ENCODE measurements around the gene PRKG1. TPM values are rescaled to one million over a fixed set of nuclear protein-coding genes. Genes with fewer than 3 reads are reported as not detected.
A peak's percentile ranks its signal among the peaks of the same experiment; 100 is the strongest.

Gene PRKG1
- total and polyA plus RNA-seq, 2 of the 4 experiments (the other 2 are of a cell fraction) = 3.5 to 18.3 TPM

GRCh38 chr10:51072210-51072609 is 2.1 kb upstream of the PRKG1 start (continued):
- TF ChIP-seq RAD21 (IDR thresholded peaks at IDR 0.05; ENCODE audit: low read length) (no peak), USF2 (IDR thresholded peaks at IDR 0.05; ENCODE audit: low read depth, low read length) (no peak), CHD1 (IDR thresholded peaks at IDR 0.05; ENCODE audit: low read depth, low read length) (no peak)

GRCh38 chr10:51072921-51073434 is 1.3 kb upstream of the PRKG1 start:
- in situ Hi-C loops (cut with MboI; ENCODE audit: low sequenced_read_pairs) = loop anchor here (5.0 kb wide), 1 partner anchor 349 kb away; no protein-coding TSS in a partner anchor
- Histone ChIP-seq H2AFZ (replicated peaks; ENCODE audit: low read length, poor library complexity) (no peak overlapping the region), H3K27ac (ENCODE audit: insufficient read depth, low read length) (no peak overlapping the region), H4K20me1 (ENCODE audit: insufficient read depth, low read length) (peaks cover 9% of the 10 kb centered on the region; the same call in 1 of the 2 replicates), H3K9ac (ENCODE audit: low read depth, low read length) (no peak overlapping the region), H2BK20ac (ENCODE audit: low read depth, low read length) (no peak overlapping the region), H3K4me1 (ENCODE audit: control insufficient read depth, insufficient read depth, low read length) (peaks cover 6% of the 10 kb centered on the region; the same call in 1 of the 2 replicates), H3K9me1 (ENCODE audit: insufficient read depth, low read length) (peaks cover 4% of the 10 kb centered on the region), H2AK5ac (ENCODE audit: low read depth, low read length) (peak overlapping the region; percentile 7; the same call in 1 of the 2 replicates), H3K9me3 (ENCODE audit: control insufficient read depth, insufficient read depth, low read length) (no peaks in the 10 kb centered on the region), H2BK120ac (ENCODE audit: low read depth, low read length) (no peak overlapping the region), H2BK5ac (ENCODE audit: low read depth, low read length, poor library complexity, severe bottlenecking) (no peak overlapping the region), H4K5ac (ENCODE audit: low read depth, low read length) (no peak overlapping the region), H3K14ac (replicated peaks; ENCODE audit: low read depth, low read length) (peak overlapping the region; percentile 80; the same call in 1 of the 2 replicates), H4K91ac (ENCODE audit: insufficient read depth, low read depth, low read length) (no peak overlapping the region; the same call in 1 of the 2 replicates), H3K4me3 (ENCODE audit: insufficient read depth, low read depth, low read length) (no peak overlapping the region), H3K56ac (ENCODE audit: extremely low read depth, insufficient read depth, low read length) (no peak overlapping the region), H3K4ac (ENCODE audit: low read depth, low read length) (no peak overlapping the region), H2AK9ac (replicated peaks; ENCODE audit: low read depth, low read length, poor library complexity) (no peak overlapping the region), H2BK15ac (ENCODE audit: low read depth, low read length) (no peak overlapping the region), H3K4me2 (ENCODE audit: low read depth, low read length) (peak overlapping the region; percentile 2; the same call in 1 of the 2 replicates), H3K23ac (ENCODE audit: low read depth, low read length) (peak overlapping the region; percentile 89; the same call in 1 of the 2 replicates), H3K36me3 (ENCODE audit: control insufficient read depth, insufficient read depth, low read length) (no peaks in the 10 kb centered on the region), H3K27me3 (ENCODE audit: control insufficient read depth, insufficient read depth, low read length) (no peaks in the 10 kb centered on the region), H4K8ac (ENCODE audit: low read depth in 2 of 2, low read length in 2 of 2) (no peak overlapping the region; a peak in 1 of 4 replicates), H3K79me1 (ENCODE audit: low read depth in 1 of 2, low read length in 2 of 2) (peaks cover 21 to 31% of the 10 kb centered on the region in 2 experiments; a peak in 3 of 4 replicates), H3K18ac (ENCODE audit: low read depth, low read length) (no peak overlapping the region)
- POLR2A ChIA-PET (ENCODE audit: unreplicated experiment) = no interaction called here
- BruUV-seq (replicated peaks) = no TSS peak
- TF ChIP-seq FOS (IDR thresholded peaks at IDR 0.05; ENCODE audit: low read depth, low read length) (no peak), RFX5 (IDR thresholded peaks at IDR 0.05; ENCODE audit: low read depth, low read length) (no peak), CEBPB (IDR thresholded peaks at IDR 0.05; ENCODE audit: low read depth, low read length) (no peak), MXI1 (IDR thresholded peaks at IDR 0.05; ENCODE audit: borderline replicate concordance, low read depth, low read length) (no peak), RAD21 (IDR thresholded peaks at IDR 0.05; ENCODE audit: low read length) (no peak), RCOR1 (IDR thresholded peaks at IDR 0.05; ENCODE audit: insufficient replicate concordance, low read length) (no peak), USF2 (IDR thresholded peaks at IDR 0.05; ENCODE audit: low read depth, low read length) (no peak), ELK1 (IDR thresholded peaks at IDR 0.05; ENCODE audit: borderline replicate concordance, low read depth, low read length) (no peak), NFE2L2 (IDR thresholded peaks at IDR 0.05; ENCODE audit: low read depth, low read length) (no peak)
- CTCF ChIA-PET = no interaction called here
- intact Hi-C loops (cut with micrococcal nuclease) = loop anchor here (5.0 to 10.0 kb wide), 2 partner anchors 144 to 622 kb away; partner anchors contain the start of gene CSTF2T
- WGBS, 2 experiments (ENCODE audit: extremely low coverage in 2 of 2, insufficient read length in 1 of 2) = 95% methylated on average over 2 of the region's 5 CpGs; no CpG with 5 or more reads in 1 of the 2 experiments
- no peak for DNase-seq
- dilution Hi-C loops (cut with HindIII; ENCODE audit: low sequenced_read_pairs, unreplicated experiment) = no loop called here
- no peak for ATAC-seq (ENCODE audit: low read depth)
